EH (cell line): ENCODE results near the gene AKAP6.
A peak's percentile ranks its signal among the peaks of the same experiment; 100 is the strongest.

Source experiments
- DNase-seq: peaks from one replicate; pipeline ENCODE4 v3.0.0-alpha.2; 2015; ENCODE audit warnings: low read depth

AKAP6 gene

GRCh38 chr14:32329146-32329545 lies at the start of gene AKAP6:
Gene AKAP6 (plus strand): TSS chr14:32329298. CDS start chr14:32433494, 104,196 bp downstream.
- no peak for DNase-seq

- no peak for DNase-seq
Measured at GRCh38 chr14:32286602-32287001, 42.5 kb upstream of the AKAP6 start.

GRCh38 chr14:32296366-32296765 lies 32.7 kb upstream of the AKAP6 start:
- no peak for DNase-seq

GRCh38 chr14:32298346-32298745 lies 30.8 kb upstream of the AKAP6 start:
- DNase-seq: peak; percentile 27

GRCh38 chr14:32300136-32300535 lies 29.0 kb upstream of the AKAP6 start:
- no peak for DNase-seq

- no peak for DNase-seq
Measured at GRCh38 chr14:32303865-32304264, 25.2 kb upstream of the AKAP6 start.

- no peak for DNase-seq
Measured at GRCh38 chr14:32304296-32304695, 24.8 kb upstream of the AKAP6 start.

- peak; percentile 20 for DNase-seq
Measured at GRCh38 chr14:32306549-32306948, 22.5 kb upstream of the AKAP6 start.

GRCh38 chr14:32307881-32308582 lies 21.1 kb upstream of the AKAP6 start:
- DNase-seq: peak; percentile 25

GRCh38 chr14:32310876-32311275 lies 18.2 kb upstream of the AKAP6 start:
- DNase-seq: no peak

GRCh38 chr14:32311294-32312009 lies 17.6 kb upstream of the AKAP6 start:
- DNase-seq: peak; percentile 27

GRCh38 chr14:32312010-32312331 lies 17.1 kb upstream of the AKAP6 start:
- DNase-seq: no peak

GRCh38 chr14:32313844-32314376 lies 15.2 kb upstream of the AKAP6 start:
- no peak for DNase-seq

- DNase-seq: no peak
Measured at GRCh38 chr14:32318087-32318795, 10.9 kb upstream of the AKAP6 start.

- no peak for DNase-seq
Measured at GRCh38 chr14:32319368-32320049, 9.6 kb upstream of the AKAP6 start.

GRCh38 chr14:32324601-32325000 lies 4.5 kb upstream of the AKAP6 start:
- DNase-seq: no peak

- DNase-seq: no peak
Measured at GRCh38 chr14:32327255-32327961, 1.7 kb upstream of the AKAP6 start.

- DNase-seq: no peak
Measured at GRCh38 chr14:32329690-32330285, 690 bp downstream of the AKAP6 start.

- no peak for DNase-seq
Measured at GRCh38 chr14:32330351-32331111, 1.4 kb downstream of the AKAP6 start.

- DNase-seq: no peak
Measured at GRCh38 chr14:32331206-32331605, 2.1 kb downstream of the AKAP6 start.
